KMS-11 (cell line): ENCODE measurements around the gene LENEP.

Experiments
- H2AFZ ChIP-seq: fragments of 200-600 bp; sonication (generic); 2 replicates; pipeline ENCODE4 v1.6.1; 2016; ENCODE audit warnings: antibody characterized with exemption, mixed run types, low read depth
- H3K27ac ChIP-seq: fragments of 200-600 bp; sonication (generic); 2 replicates; pipeline ENCODE4 v1.6.1; 2016; ENCODE audit warnings: mild to moderate bottlenecking, mixed run types
- H3K27me3 ChIP-seq: fragments of 200-600 bp; sonication (generic); 2 replicates; pipeline ENCODE4 v1.6.1; 2017; ENCODE audit warnings: mild to moderate bottlenecking, low read depth, mixed run types, moderate library complexity; ENCODE audit not compliant: insufficient read depth
- H3K36me3 ChIP-seq: fragments of 200-600 bp; sonication (generic); 2 replicates; pipeline ENCODE4 v1.6.1; 2017; ENCODE audit warnings: mild to moderate bottlenecking, mixed run types; ENCODE audit not compliant: insufficient read depth
- H3K4me1 ChIP-seq: fragments of 200-600 bp; sonication (generic); 2 replicates; pipeline ENCODE4 v1.6.1; 2016; ENCODE audit warnings: mild to moderate bottlenecking, low read depth, mixed run types; ENCODE audit not compliant: poor library complexity, severe bottlenecking
- H3K4me2 ChIP-seq: fragments of 200-600 bp; sonication (generic); 2 replicates; pipeline ENCODE4 v1.7.0; 2016; ENCODE audit warnings: mild to moderate bottlenecking, mixed run types
- H3K4me3 ChIP-seq: fragments of 200-600 bp; sonication (generic); IDR thresholded peaks from 2 replicates; pipeline ENCODE4 v1.6.1; 2017; ENCODE audit warnings: low read depth, low read length, mixed read lengths; ENCODE audit not compliant: insufficient read depth
- H3K79me2 ChIP-seq: fragments of 200-600 bp; sonication (generic); 2 replicates; pipeline ENCODE4 v1.6.1; 2016; ENCODE audit warnings: low read depth, mixed run types; ENCODE audit not compliant: insufficient read depth
- H3K9ac ChIP-seq: fragments of 200-600 bp; sonication (generic); 2 replicates; pipeline ENCODE4 v1.6.1; 2016; ENCODE audit warnings: mild to moderate bottlenecking, mixed run types
- H4K20me1 ChIP-seq: fragments of 200-600 bp; sonication (generic); 2 replicates; pipeline ENCODE4 v1.6.1; 2016; ENCODE audit warnings: mild to moderate bottlenecking, mixed run types; ENCODE audit not compliant: insufficient read depth
- TF ChIP-seq, protein P1 (sequence below): fragments of 200-600 bp; sonication (generic); conservative IDR thresholded peaks from 2 replicates; pipeline ENCODE4 v1.6.1; 2017; ENCODE audit warnings: low read depth, mild to moderate bottlenecking, antibody characterized with exemption, low read length, moderate library complexity, mixed read lengths

LENEP gene

DNA sequence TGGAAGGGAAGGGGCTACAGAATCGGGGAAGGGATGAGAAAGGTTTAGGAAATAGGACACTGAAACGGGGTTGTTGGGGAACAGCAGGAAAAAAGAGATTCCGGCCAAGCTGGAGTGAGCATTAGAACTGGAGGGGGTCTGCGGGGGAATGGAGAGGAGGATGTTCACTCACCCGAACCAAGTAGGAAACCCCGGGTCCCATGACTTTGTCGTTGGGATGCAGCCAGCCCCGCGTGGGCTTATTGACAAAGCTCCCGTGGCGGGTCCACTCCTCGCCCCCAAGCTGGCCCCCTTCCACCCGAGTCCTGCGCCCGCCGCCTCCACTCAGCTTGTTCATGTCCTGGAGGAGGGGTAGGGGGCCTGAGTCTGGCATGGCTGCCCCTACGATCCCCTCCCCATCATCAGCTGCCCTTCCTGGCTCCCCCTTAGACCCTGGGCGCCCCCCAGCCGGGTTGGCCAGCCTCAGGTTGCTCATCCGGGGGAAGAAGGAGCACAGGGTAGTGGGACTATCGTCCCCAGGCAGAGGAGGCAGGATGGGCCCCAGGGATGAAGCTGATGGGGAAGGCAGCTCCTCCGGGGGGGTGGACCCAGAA lies 23.4 kb upstream of the LENEP start:
- Histone ChIP-seq H3K36me3 (no peaks in the 10 kb centered on the region; the same call in 1 of the 2 replicates), H2AFZ (no peak overlapping the region), H4K20me1 (no peaks in the 10 kb centered on the region), H3K4me1 (peaks cover 50% of the 10 kb centered on the region), H3K4me3 (no peak overlapping the region), H3K79me2 (peaks cover 60% of the 10 kb centered on the region), H3K27me3 (no peaks in the 10 kb centered on the region), H3K9ac (peak overlapping the region; percentile 52; the same call in 1 of the 2 replicates), H3K4me2 (peak overlapping the region; percentile 73), H3K27ac (peak overlapping the region; percentile 64)
- TF ChIP-seq, protein P1, sequence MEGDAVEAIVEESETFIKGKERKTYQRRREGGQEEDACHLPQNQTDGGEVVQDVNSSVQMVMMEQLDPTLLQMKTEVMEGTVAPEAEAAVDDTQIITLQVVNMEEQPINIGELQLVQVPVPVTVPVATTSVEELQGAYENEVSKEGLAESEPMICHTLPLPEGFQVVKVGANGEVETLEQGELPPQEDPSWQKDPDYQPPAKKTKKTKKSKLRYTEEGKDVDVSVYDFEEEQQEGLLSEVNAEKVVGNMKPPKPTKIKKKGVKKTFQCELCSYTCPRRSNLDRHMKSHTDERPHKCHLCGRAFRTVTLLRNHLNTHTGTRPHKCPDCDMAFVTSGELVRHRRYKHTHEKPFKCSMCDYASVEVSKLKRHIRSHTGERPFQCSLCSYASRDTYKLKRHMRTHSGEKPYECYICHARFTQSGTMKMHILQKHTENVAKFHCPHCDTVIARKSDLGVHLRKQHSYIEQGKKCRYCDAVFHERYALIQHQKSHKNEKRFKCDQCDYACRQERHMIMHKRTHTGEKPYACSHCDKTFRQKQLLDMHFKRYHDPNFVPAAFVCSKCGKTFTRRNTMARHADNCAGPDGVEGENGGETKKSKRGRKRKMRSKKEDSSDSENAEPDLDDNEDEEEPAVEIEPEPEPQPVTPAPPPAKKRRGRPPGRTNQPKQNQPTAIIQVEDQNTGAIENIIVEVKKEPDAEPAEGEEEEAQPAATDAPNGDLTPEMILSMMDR: no peak

DNA sequence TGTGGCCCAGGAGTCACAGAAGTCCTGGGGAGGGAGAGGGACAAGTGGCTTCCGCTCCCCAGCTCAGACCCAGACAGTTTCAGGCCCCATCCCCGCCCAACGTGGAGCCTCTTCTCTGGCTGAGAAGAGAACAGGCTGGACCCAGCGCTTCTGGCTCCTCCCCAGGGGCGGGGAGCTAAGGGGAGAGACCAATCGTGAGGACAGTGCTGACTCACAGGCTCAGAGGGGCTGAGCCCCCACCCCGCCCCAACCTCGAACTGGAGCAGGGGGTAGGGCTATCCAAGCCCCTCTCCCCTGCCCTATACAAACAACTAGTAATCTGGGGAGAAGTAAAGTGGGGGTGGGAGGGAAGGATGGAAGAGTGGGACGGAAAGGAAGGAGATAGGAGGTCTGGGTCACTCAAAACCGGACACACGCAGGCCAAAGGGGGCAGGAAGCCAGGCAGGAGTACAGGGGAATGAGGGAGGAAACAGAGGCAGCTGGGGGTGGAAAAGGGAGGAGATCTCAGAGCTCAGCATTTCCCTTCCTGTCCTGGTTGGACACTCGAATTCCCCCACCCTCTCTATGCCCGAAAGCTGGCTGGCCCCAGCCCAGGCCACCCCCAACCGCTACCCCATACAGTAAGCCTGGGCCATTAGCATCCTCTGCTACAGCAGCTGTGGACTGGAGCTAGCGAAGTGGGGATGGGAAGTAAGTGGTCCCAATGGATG lies 22.6 kb upstream of the LENEP start, which contains the start of gene SHC1:
Gene SHC1, minus strand, starts transcription at position 117 of the 710 bp plus-strand sequence. CDS start 221 bp downstream, outside the sequence.
- peaks cover 68% of the 10 kb centered on the region for H3K79me2 ChIP-seq
- peak within 1 kb of the TSS; percentile 52 for H3K9ac ChIP-seq
- H3K27ac ChIP-seq: peak within 1 kb of the TSS; percentile 64
- no peaks in the 10 kb centered on the region for H3K36me3 ChIP-seq
- peak within 1 kb of the TSS; percentile 73 for H3K4me2 ChIP-seq
- H3K4me3 ChIP-seq: peak within 1 kb of the TSS; percentile 97
- TF ChIP-seq, protein P1: no peak
- H3K4me1 ChIP-seq: peaks cover 49% of the 10 kb centered on the region
- peak within 1 kb of the TSS; percentile 1; the same call in 1 of the 2 replicates for H2AFZ ChIP-seq
- no peaks in the 10 kb centered on the region for H4K20me1 ChIP-seq
- no peaks in the 10 kb centered on the region for H3K27me3 ChIP-seq

DNA sequence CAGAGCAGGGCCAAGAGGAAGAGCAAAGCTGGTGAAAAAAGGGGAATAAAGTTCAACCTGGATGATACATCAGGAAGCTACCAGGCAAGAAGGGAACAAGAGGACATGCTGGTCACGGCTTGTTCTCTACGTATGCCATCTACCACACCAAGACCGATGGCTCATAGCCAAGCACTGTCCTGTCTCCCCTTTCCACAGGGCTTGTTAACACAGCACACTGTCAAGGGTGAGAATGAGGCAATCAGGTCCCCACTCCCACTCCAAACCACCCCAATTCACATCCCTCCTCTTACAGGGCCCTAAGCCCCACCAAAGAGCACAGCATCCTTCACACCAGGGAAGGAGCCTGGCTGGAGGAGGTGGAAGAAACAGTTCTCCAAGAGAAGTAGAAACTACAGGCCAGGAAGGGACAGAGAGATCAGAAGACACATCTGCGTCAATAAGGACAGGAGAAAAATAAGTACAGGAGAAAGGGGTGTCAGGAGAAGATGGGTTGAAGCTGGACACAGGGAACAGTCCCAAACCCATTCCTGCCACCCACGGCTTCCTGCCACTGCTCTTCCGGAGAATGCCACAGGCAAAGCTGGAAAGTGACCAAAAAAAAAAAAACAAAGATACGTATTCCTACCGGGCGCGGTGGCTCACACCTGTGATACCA lies 21.9 kb upstream of the LENEP start:
- H3K27me3 ChIP-seq: no peaks in the 10 kb centered on the region
- H3K36me3 ChIP-seq: no peaks in the 10 kb centered on the region
- peak overlapping the region; percentile 64 for H3K27ac ChIP-seq
- H3K4me2 ChIP-seq: peak overlapping the region; percentile 73
- peaks cover 54% of the 10 kb centered on the region for H3K4me1 ChIP-seq
- no peaks in the 10 kb centered on the region for H4K20me1 ChIP-seq
- peaks cover 75% of the 10 kb centered on the region for H3K79me2 ChIP-seq
- TF ChIP-seq, protein P1: no peak
- H3K9ac ChIP-seq: peak overlapping the region; percentile 52; the same call in 1 of the 2 replicates
- peak overlapping the region; percentile 1; the same call in 1 of the 2 replicates for H2AFZ ChIP-seq
- peak overlapping the region; percentile 97 for H3K4me3 ChIP-seq

DNA sequence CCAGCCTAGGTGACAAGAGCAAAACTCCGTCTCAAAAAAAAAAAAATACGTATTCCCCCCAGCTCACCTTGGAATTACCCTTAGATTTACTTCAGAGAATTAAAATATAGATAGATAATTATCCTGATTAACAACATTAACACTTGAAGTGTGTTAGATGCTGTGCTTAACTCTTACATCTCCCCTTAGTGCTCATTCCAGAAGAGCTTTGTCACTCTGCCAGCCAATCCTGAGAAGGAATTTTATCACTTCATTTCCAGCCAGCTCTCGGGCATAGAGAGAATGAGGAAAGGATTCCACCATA lies 21.2 kb upstream of the LENEP start:
- H3K27ac ChIP-seq: no peak overlapping the region; the same call in 1 of the 2 replicates
- no peak overlapping the region for H3K4me3 ChIP-seq
- H4K20me1 ChIP-seq: no peaks in the 10 kb centered on the region
- H2AFZ ChIP-seq: no peak overlapping the region
- peaks cover 79% of the 10 kb centered on the region for H3K79me2 ChIP-seq
- no peak overlapping the region for H3K9ac ChIP-seq
- no peaks in the 10 kb centered on the region; the same call in 1 of the 2 replicates for H3K36me3 ChIP-seq
- peak overlapping the region; percentile 60; the same call in 1 of the 2 replicates for H3K4me2 ChIP-seq
- no peaks in the 10 kb centered on the region for H3K27me3 ChIP-seq
- TF ChIP-seq, protein P1: no peak
- peaks cover 61% of the 10 kb centered on the region for H3K4me1 ChIP-seq
